Mesenchymal stem cell (in vitro differentiated cells and primary cell): ENCODE measurements around the gene DPM3.

Source experiments
- DNase-seq: peaks from one replicate; pipeline ENCODE4 v3.0.0-alpha.2; 2013
- H2AFZ ChIP-seq: one replicate; pipeline ENCODE4 v1.6.1; 2013; ENCODE audit warnings: low read depth, mild to moderate bottlenecking, control low read depth, inconsistent platforms, low read length, moderate library complexity
- H2AK5ac ChIP-seq: 2 replicates; pipeline ENCODE4 v1.6.1; 2013; ENCODE audit warnings: low read length, moderate library complexity, mild to moderate bottlenecking, inconsistent platforms; ENCODE audit not compliant: severe bottlenecking
- H2BK120ac ChIP-seq: one replicate; pipeline ENCODE4 v1.6.1; 2013; ENCODE audit warnings: low read depth, mild to moderate bottlenecking, inconsistent platforms, low read length, moderate library complexity
- H2BK12ac ChIP-seq, 2 experiments: one replicate each; pipeline ENCODE4 v1.6.1; 2013; ENCODE audit warnings: inconsistent platforms in 2 of 2, low read length in 2 of 2, mild to moderate bottlenecking in 2 of 2, moderate library complexity in 2 of 2, control low read depth in 1 of 2
- H2BK15ac ChIP-seq: one replicate; pipeline ENCODE4 v1.6.1; 2013; ENCODE audit warnings: mild to moderate bottlenecking, low read depth, inconsistent platforms; ENCODE audit not compliant: poor library complexity, severe bottlenecking
- H2BK5ac ChIP-seq: 2 replicates; pipeline ENCODE4 v1.6.1; 2013; ENCODE audit warnings: low read depth, mild to moderate bottlenecking, low read length, control low read depth, inconsistent platforms; ENCODE audit not compliant: poor library complexity, severe bottlenecking
- H3K14ac ChIP-seq, 2 experiments: one replicate each; pipeline ENCODE4 v1.6.1; 2013; ENCODE audit warnings: inconsistent platforms in 2 of 2, low read length in 2 of 2, control low read depth in 1 of 2, mild to moderate bottlenecking in 1 of 2, moderate library complexity in 1 of 2
- H3K18ac ChIP-seq, 2 experiments: one replicate each; pipeline ENCODE4 v1.6.1; 2013; ENCODE audit warnings: inconsistent platforms in 2 of 2, low read length in 2 of 2, control low read depth in 1 of 2, low read depth in 1 of 2, mild to moderate bottlenecking in 1 of 2
- H3K23ac ChIP-seq, 2 experiments: one replicate each; pipeline ENCODE4 v1.6.1; 2013; ENCODE audit warnings: inconsistent platforms in 2 of 2, low read length in 2 of 2, mild to moderate bottlenecking in 2 of 2, moderate library complexity in 2 of 2, control low read depth in 1 of 2
- H3K27ac ChIP-seq: 2 replicates; pipeline ENCODE4 v1.5.1; 2013; ENCODE audit warnings: mild to moderate bottlenecking, moderate library complexity, low read length, control low read depth, inconsistent platforms; ENCODE audit not compliant: poor library complexity, severe bottlenecking
- H3K27me3 ChIP-seq, 2 experiments: 2 replicates each; pipeline versions ENCODE4 v1.6.1 to v1.7.0; 2013; ENCODE audit warnings: low read length in 2 of 2, mild to moderate bottlenecking in 2 of 2, moderate library complexity in 2 of 2, control low read depth in 1 of 2, inconsistent platforms in 1 of 2; ENCODE audit not compliant: control insufficient read depth in 1 of 2, insufficient read depth in 1 of 2
- H3K36me3 ChIP-seq, 2 experiments: 2 replicates each; pipeline versions ENCODE4 v1.6.1 to v1.7.0; 2013; ENCODE audit warnings: low read length in 2 of 2, control low read depth in 1 of 2, inconsistent platforms in 1 of 2, low read depth in 1 of 2, mild to moderate bottlenecking in 1 of 2; ENCODE audit not compliant: insufficient read depth in 2 of 2, control insufficient read depth in 1 of 2
- H3K4ac ChIP-seq, 2 experiments: one replicate each; pipeline ENCODE4 v1.6.1; 2013; ENCODE audit warnings: inconsistent platforms in 2 of 2, low read length in 2 of 2, mild to moderate bottlenecking in 2 of 2, moderate library complexity in 2 of 2, control low read depth in 1 of 2, low read depth in 1 of 2
- H3K4me1 ChIP-seq: 2 replicates; pipeline ENCODE4 v1.6.1; 2013; ENCODE audit warnings: low read depth, low read length, control low read depth; ENCODE audit not compliant: control insufficient read depth, insufficient read depth
- H3K4me2 ChIP-seq: 2 replicates; pipeline ENCODE4 v1.6.1; 2013; ENCODE audit warnings: low read length, mild to moderate bottlenecking, inconsistent platforms; ENCODE audit not compliant: poor library complexity, severe bottlenecking
- H3K4me3 ChIP-seq, 2 experiments: 2 replicates each; pipeline versions ENCODE4 v1.5.1 to v1.7.0; 2013; ENCODE audit warnings: low read length in 2 of 2, mild to moderate bottlenecking in 2 of 2, control low read depth in 1 of 2, low read depth in 1 of 2; ENCODE audit not compliant: insufficient read depth in 1 of 2
- H3K79me1 ChIP-seq: replicated peaks from 2 replicates; pipeline ENCODE4 v1.6.1; 2013; ENCODE audit warnings: mild to moderate bottlenecking, control low read depth, low read length, inconsistent platforms; ENCODE audit not compliant: poor library complexity, severe bottlenecking
- H3K9ac ChIP-seq: 2 replicates; pipeline ENCODE4 v1.7.0; 2013; ENCODE audit warnings: mild to moderate bottlenecking, low read length, moderate library complexity
- H3K9me3 ChIP-seq: 2 replicates; pipeline ENCODE4 v1.7.0; 2013; ENCODE audit warnings: mild to moderate bottlenecking, low read length; ENCODE audit not compliant: control insufficient read depth
- H4K8ac ChIP-seq: one replicate; pipeline ENCODE4 v1.6.1; 2013; ENCODE audit warnings: inconsistent platforms, mild to moderate bottlenecking, low read length, moderate library complexity
- H4K91ac ChIP-seq: one replicate; pipeline ENCODE4 v1.6.1; 2013; ENCODE audit warnings: mild to moderate bottlenecking, low read length, inconsistent platforms
- WGBS: methylation state at CpG from one replicate; pipeline ENCODE4 v1.1.7; 2013; ENCODE audit warnings: mixed read lengths; 5-methylcytosine and 5-hydroxymethylcytosine counted together

DPM3 gene

GRCh38 chr1:155177192-155177917 lies 37.0 kb upstream of the DPM3 start:
- H3K4me2 ChIP-seq, result no peak overlapping the region
- H3K9me3 ChIP-seq, result no peaks in the 10 kb centered on the region
- no peak overlapping the region for H3K27ac ChIP-seq
- peak overlapping the region; percentile 20 for H2AK5ac ChIP-seq
- H3K4me1 ChIP-seq, result peaks cover 26% of the 10 kb centered on the region
- peaks cover 14% of the 10 kb centered on the region for H3K79me1 ChIP-seq
- peaks cover 39 to 55% of the 10 kb centered on the region in 2 experiments for H3K36me3 ChIP-seq
- no peak overlapping the region for H2BK5ac ChIP-seq
- no peak overlapping the region for H3K18ac ChIP-seq
- peak overlapping the region; percentile 20 for H4K91ac ChIP-seq
- no peak overlapping the region for H2AFZ ChIP-seq
- WGBS, result 87% methylated on average over 11 of the region's 11 CpGs
- DNase-seq, result no peak
- no peaks in the 10 kb centered on the region for H3K27me3 ChIP-seq
- peak overlapping the region; percentile 27 for H3K9ac ChIP-seq
- H3K4ac ChIP-seq, result no peak overlapping the region
- no peak overlapping the region for H4K8ac ChIP-seq
- no peak overlapping the region for H3K14ac ChIP-seq
- no peak overlapping the region for H2BK120ac ChIP-seq
- no peak overlapping the region for H3K23ac ChIP-seq
- H2BK12ac ChIP-seq, result peak overlapping the region in 1 of 2 experiments; percentile 6
- no peak overlapping the region for H3K4me3 ChIP-seq
- H2BK15ac ChIP-seq, result no peak overlapping the region

GRCh38 chr1:155176544-155177071 lies 36.3 kb upstream of the DPM3 start:
- Histone ChIP-seq H3K23ac (no peak overlapping the region), H3K79me1 (peaks cover 14% of the 10 kb centered on the region), H3K36me3 (peaks cover 37 to 47% of the 10 kb centered on the region in 2 experiments), H2BK12ac (peak overlapping the region; percentile 6 to 33), H3K9me3 (no peaks in the 10 kb centered on the region), H3K27me3 (no peaks in the 10 kb centered on the region), H2BK120ac (no peak overlapping the region), H2BK15ac (no peak overlapping the region), H3K14ac (no peak overlapping the region), H2AK5ac (peak overlapping the region; percentile 20), H4K8ac (peak overlapping the region; percentile 81), H4K91ac (peak overlapping the region; percentile 52), H3K4me1 (peaks cover 26% of the 10 kb centered on the region), H3K4me3 (no peak overlapping the region), H3K9ac (peak overlapping the region; percentile 27), H3K27ac (no peak overlapping the region), H2AFZ (no peak overlapping the region), H3K18ac (peak overlapping the region in 1 of 2 experiments; percentile 28), H3K4me2 (no peak overlapping the region), H3K4ac (peak overlapping the region in 1 of 2 experiments; percentile 5), H2BK5ac (no peak overlapping the region)
- peak; percentile 70 for DNase-seq
- 64% methylated on average over 8 of the region's 8 CpGs for WGBS

GRCh38 chr1:155175927-155176371 lies 35.6 kb upstream of the DPM3 start:
- Histone ChIP-seq H3K27ac (no peak overlapping the region), H3K9ac (no peak overlapping the region), H2AK5ac (no peak overlapping the region), H3K18ac (no peak overlapping the region), H2BK5ac (no peak overlapping the region), H3K14ac (no peak overlapping the region), H2BK15ac (no peak overlapping the region), H4K91ac (no peak overlapping the region), H3K23ac (no peak overlapping the region), H2AFZ (no peak overlapping the region), H4K8ac (no peak overlapping the region), H3K79me1 (peaks cover 15% of the 10 kb centered on the region), H3K4ac (no peak overlapping the region), H2BK12ac (no peak overlapping the region), H2BK120ac (no peak overlapping the region), H3K4me3 (no peak overlapping the region), H3K36me3 (peaks cover 38 to 46% of the 10 kb centered on the region in 2 experiments), H3K9me3 (no peaks in the 10 kb centered on the region), H3K27me3 (no peaks in the 10 kb centered on the region), H3K4me1 (peaks cover 26% of the 10 kb centered on the region), H3K4me2 (no peak overlapping the region)
- 94% methylated on average over 6 of the region's 9 CpGs for WGBS
- DNase-seq, result no peak

GRCh38 chr1:155175281-155175926 lies 35.1 kb upstream of the DPM3 start:
- no peaks in the 10 kb centered on the region for H3K27me3 ChIP-seq
- H3K18ac ChIP-seq, result no peak overlapping the region
- H2BK12ac ChIP-seq, result no peak overlapping the region
- H4K91ac ChIP-seq, result peak overlapping the region; percentile 56
- no peak overlapping the region for H2BK5ac ChIP-seq
- no peak overlapping the region for H2AFZ ChIP-seq
- H3K79me1 ChIP-seq, result peaks cover 19% of the 10 kb centered on the region
- H2BK120ac ChIP-seq, result no peak overlapping the region
- WGBS, result 98% methylated on average over 5 of the region's 12 CpGs
- peak overlapping the region; percentile 72 for H3K4me2 ChIP-seq
- H3K23ac ChIP-seq, result peak overlapping the region in 1 of 2 experiments; percentile 68
- peak overlapping the region in 1 of 2 experiments; percentile 96 for H3K4me3 ChIP-seq
- no peak overlapping the region for H3K27ac ChIP-seq
- DNase-seq, result no peak
- H4K8ac ChIP-seq, result no peak overlapping the region
- H2AK5ac ChIP-seq, result no peak overlapping the region
- H3K4me1 ChIP-seq, result peaks cover 26% of the 10 kb centered on the region
- H3K4ac ChIP-seq, result peak overlapping the region in 1 of 2 experiments; percentile 1
- no peak overlapping the region for H3K14ac ChIP-seq
- peak overlapping the region; percentile 96 for H3K9ac ChIP-seq
- H3K9me3 ChIP-seq, result no peaks in the 10 kb centered on the region
- H3K36me3 ChIP-seq, result peaks cover 43 to 51% of the 10 kb centered on the region in 2 experiments
- no peak overlapping the region for H2BK15ac ChIP-seq
